SK-N-SH (cell line): ENCODE measurements around the gene DDX51. TPM values are rescaled to one million over a fixed set of nuclear protein-coding genes. Genes with fewer than 3 reads are reported as not detected.

Source experiments
- CTCF ChIA-PET: fragments of 300-600, 350-600 bp; formaldehyde crosslinking; extraction: SDS; loops from one replicate; lab custom pipeline; 2021; lab: Yijun Ruan, JAX
- POLR2A ChIA-PET: fragments of 350-600 bp; sonication (Branson Sonifier 250); formaldehyde crosslinking; extraction: SDS; loops from one replicate; lab custom pipeline; 2020; ENCODE audit warnings: antibody characterized with exemption, inconsistent platforms; lab: Yijun Ruan, JAX
- DNase-seq: peaks from one replicate; pipeline ENCODE4 v3.0.0; 2012
- H2AFZ ChIP-seq: fragments of 200-600 bp; sonication (generic); 2 replicates; pipeline ENCODE4 v1.8.1; 2016; ENCODE audit warnings: antibody characterized with exemption, mild to moderate bottlenecking, low read depth
- H3F3A ChIP-seq: fragments of 200-600 bp; sonication (generic); replicated peaks from 2 replicates; pipeline ENCODE3; 2016; ENCODE audit warnings: antibody characterized with exemption, mild to moderate bottlenecking; ENCODE audit not compliant: insufficient read depth
- H3K27ac ChIP-seq, 2 experiments: fragments of 200-500 bp in 1 of 2; fragments of 200-600 bp in 1 of 2; sonication (Bioruptor generic) in 1 of 2; sonication (generic), shearing (Covaris generic) in 1 of 2; 2 replicates each; pipeline versions ENCODE4 v1.5.1 to v1.6.1; 2014 to 2016; ENCODE audit warnings: low read depth in 2 of 2, inconsistent platforms in 1 of 2, low read length in 1 of 2, mild to moderate bottlenecking in 1 of 2, mixed read lengths in 1 of 2
- H3K27me3 ChIP-seq: fragments of 200-600 bp; sonication (generic), shearing (Covaris generic); 2 replicates; pipeline ENCODE4 v1.6.1; 2016; ENCODE audit warnings: mixed run types; ENCODE audit not compliant: insufficient read depth
- H3K36me3 ChIP-seq, 2 experiments: fragments of 200-500 bp in 1 of 2; fragments of 200-600 bp in 1 of 2; sonication (Bioruptor generic) in 1 of 2; sonication (generic) in 1 of 2; replicated peaks in 1 of 2; 2 replicates each; pipeline versions ENCODE3 to v1.5.1; 2014 to 2016; ENCODE audit warnings: low read length in 1 of 2, mild to moderate bottlenecking in 1 of 2; ENCODE audit not compliant: insufficient read depth in 2 of 2, control insufficient read depth in 1 of 2
- H3K4me1 ChIP-seq, 2 experiments: fragments of 200-500 bp in 1 of 2; fragments of 200-600 bp in 1 of 2; sonication (Bioruptor generic) in 1 of 2; sonication (generic), shearing (Covaris generic) in 1 of 2; 2 replicates each; pipeline versions ENCODE4 v1.5.1 to v1.6.1; 2014 to 2016; ENCODE audit warnings: low read depth in 1 of 2, low read length in 1 of 2, mixed run types in 1 of 2; ENCODE audit not compliant: insufficient read depth in 2 of 2, control insufficient read depth in 1 of 2
- H3K4me2 ChIP-seq: fragments of 200-600 bp; sonication (generic), shearing (Covaris generic); 2 replicates; pipeline ENCODE4 v1.6.1; 2017; ENCODE audit warnings: mixed run types
- H3K4me3 ChIP-seq, 2 experiments: fragments of 200-500 bp in 1 of 2; fragments of 200-600 bp in 1 of 2; sonication (Bioruptor generic) in 1 of 2; sonication (generic), shearing (Covaris generic) in 1 of 2; 2 replicates each; pipeline versions ENCODE4 v1.5.1 to v1.8.1; 2014 to 2016; ENCODE audit warnings: low read depth in 2 of 2, inconsistent platforms in 1 of 2, low read length in 1 of 2, mild to moderate bottlenecking in 1 of 2, mixed read lengths in 1 of 2, moderate library complexity in 1 of 2
- H3K79me2 ChIP-seq: fragments of 200-600 bp; sonication (generic); 2 replicates; pipeline ENCODE4 v1.8.1; 2017; ENCODE audit warnings: mild to moderate bottlenecking; ENCODE audit not compliant: insufficient read depth
- H3K9ac ChIP-seq: fragments of 200-600 bp; sonication (generic); 2 replicates; pipeline ENCODE4 v1.6.1; 2017; ENCODE audit warnings: mixed run types
- H3K9me2 ChIP-seq: fragments of 200-600 bp; sonication (generic); 2 replicates; pipeline ENCODE4 v1.6.1; 2017; ENCODE audit warnings: mixed run types
- H3K9me3 ChIP-seq: fragments of 200-600 bp; sonication (generic); 2 replicates; pipeline ENCODE4 v1.6.1; 2017; ENCODE audit warnings: mixed run types, mild to moderate bottlenecking, moderate library complexity
- H4K20me1 ChIP-seq: fragments of 200-600 bp; sonication (generic); 2 replicates; pipeline ENCODE4 v1.6.1; 2017; ENCODE audit warnings: mild to moderate bottlenecking, mixed run types; ENCODE audit not compliant: insufficient read depth
- ELF1 ChIP-seq: IDR thresholded peaks from 2 replicates; pipeline ENCODE4 v1.4.0; 2012
- EP300 ChIP-seq, 2 experiments: IDR thresholded peaks; 2 replicates each; pipeline versions ENCODE4 v1.4.0 to v1.6.1; 2012; ENCODE audit warnings: borderline replicate concordance in 1 of 2, low read depth in 1 of 2, low read length in 1 of 2
- EZH2phosphoT487 ChIP-seq: fragments of 200-600 bp; sonication (generic); IDR thresholded peaks from 2 replicates; pipeline ENCODE4 v1.6.1; 2017; ENCODE audit warnings: low read depth, mixed run types, mild to moderate bottlenecking, antibody characterized with exemption, moderate library complexity, borderline replicate concordance
- FOXJ3 ChIP-seq: sonication (generic); formaldehyde crosslinking; IDR thresholded peaks from 2 replicates; pipeline ENCODE4 v1.5.1; 2020; ENCODE audit warnings: mild to moderate bottlenecking, missing genetic modification reagents
- FOXM1 ChIP-seq: IDR thresholded peaks from 2 replicates; pipeline ENCODE4 v1.4.0; 2012; ENCODE audit warnings: low read depth, mild to moderate bottlenecking
- GABPA ChIP-seq: IDR thresholded peaks from 2 replicates; pipeline ENCODE4 v1.4.0; 2012; ENCODE audit warnings: low read depth, mild to moderate bottlenecking
- JUND ChIP-seq: IDR thresholded peaks from 2 replicates; pipeline ENCODE4 v1.4.0; 2012
- NFIC ChIP-seq: IDR thresholded peaks from 2 replicates; pipeline ENCODE4 v1.4.0; 2012; ENCODE audit warnings: borderline replicate concordance
- POLR2AphosphoS5 ChIP-seq: IDR thresholded peaks from 2 replicates; pipeline ENCODE4 v1.6.1; 2012; ENCODE audit warnings: low read depth, low read length
- RAD21 ChIP-seq: IDR thresholded peaks from 2 replicates; pipeline ENCODE4 v1.6.1; 2012; ENCODE audit warnings: mild to moderate bottlenecking, low read length
- RCOR1 ChIP-seq: fragments of 150-350 bp; IDR thresholded peaks from 2 replicates; pipeline ENCODE4 v1.6.1; 2017; ENCODE audit warnings: antibody characterized with exemption, low read length
- RFX5 ChIP-seq: IDR thresholded peaks from 2 replicates; pipeline ENCODE4 v1.6.1; 2012; ENCODE audit warnings: mild to moderate bottlenecking, improper control_type of control experiment, low read length
- SIN3A ChIP-seq: IDR thresholded peaks from 2 replicates; pipeline ENCODE4 v1.6.1; 2012; ENCODE audit warnings: low read depth, mild to moderate bottlenecking, low read length, moderate library complexity, borderline replicate concordance
- SMC3 ChIP-seq: IDR thresholded peaks from 2 replicates; pipeline ENCODE4 v1.6.1; 2012; ENCODE audit warnings: low read depth, low read length, improper control_type of control experiment
- TAF1 ChIP-seq: IDR thresholded peaks from 2 replicates; pipeline ENCODE4 v1.6.1; 2012; ENCODE audit warnings: low read depth, mild to moderate bottlenecking, low read length, moderate library complexity, borderline replicate concordance
- TCF12 ChIP-seq: IDR thresholded peaks from 2 replicates; pipeline ENCODE4 v1.4.0; 2012
- TEAD4 ChIP-seq: IDR thresholded peaks from 2 replicates; pipeline ENCODE4 v1.4.0; 2012; ENCODE audit warnings: mild to moderate bottlenecking, borderline replicate concordance; ENCODE audit not compliant: insufficient read depth
- YY1 ChIP-seq: IDR thresholded peaks from 2 replicates; pipeline ENCODE4 v1.4.0; 2012; ENCODE audit warnings: low read depth, mild to moderate bottlenecking
- WGBS: methylation state at CpG from one replicate; pipeline ENCODE4 v1.1.6; 2017; ENCODE audit warnings: low lambda C conversion rate; 5-methylcytosine and 5-hydroxymethylcytosine counted together
- polyA plus RNA-seq, 3 experiments: library from polyadenylated mRNA; depleted of rRNA; stranded (reverse); fragments of >200 nt; gene quantifications; 2 replicates each; pipeline ENCODE4 v1.2.3, GENCODE V29; 2012
- TF ChIP-seq, protein P1 (sequence below): IDR thresholded peaks from 2 replicates; pipeline ENCODE4; 2012
- TF ChIP-seq, protein P2 (sequence below): IDR thresholded peaks from 2 replicates; pipeline ENCODE4 v1.4.0; 2012; ENCODE audit warnings: low read depth, borderline replicate concordance
- TF ChIP-seq, protein P3 (sequence below): fragments of 150-350 bp; IDR thresholded peaks from 2 replicates; pipeline ENCODE4 v1.6.1; 2017; ENCODE audit warnings: antibody characterized with exemption, low read length, low read depth, borderline replicate concordance
- TF ChIP-seq, protein P4 (sequence below): IDR thresholded peaks from 2 replicates; pipeline ENCODE4 v1.4.0; 2012; ENCODE audit warnings: low read depth, borderline replicate concordance

DDX51 gene
- polyA plus RNA-seq, 1 of the 3 experiments (the other 2 are of a cell fraction), result 17.3 TPM

DNA sequence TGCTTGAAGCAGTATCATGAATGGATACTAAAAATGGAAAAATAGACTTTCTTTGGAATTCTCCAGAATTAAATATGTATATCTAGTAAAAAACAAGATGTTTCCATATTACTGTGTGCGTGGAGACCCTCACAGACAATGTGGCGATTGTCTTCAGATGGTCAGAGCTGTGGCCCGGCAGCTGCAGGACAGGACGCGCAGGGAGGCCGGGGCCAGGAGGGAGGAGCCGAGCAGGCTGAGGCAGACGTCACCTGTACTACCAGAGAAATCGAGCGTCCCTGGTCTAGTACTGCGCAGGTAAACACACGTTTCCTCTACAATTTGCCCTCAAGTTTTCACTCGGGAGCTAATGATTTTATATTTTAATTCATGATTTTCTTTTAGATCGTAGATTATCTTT is 22.8 kb downstream of the DDX51 start:
- H3F3A ChIP-seq, result no peaks in the 10 kb centered on the region
- CTCF ChIA-PET, result interaction anchor here (0.7 kb wide), 1 partner anchor 9 kb away, joined by 3 read pairs; no protein-coding TSS in a partner anchor
- WGBS, result 92% methylated on average over 14 of the region's 14 CpGs

DNA sequence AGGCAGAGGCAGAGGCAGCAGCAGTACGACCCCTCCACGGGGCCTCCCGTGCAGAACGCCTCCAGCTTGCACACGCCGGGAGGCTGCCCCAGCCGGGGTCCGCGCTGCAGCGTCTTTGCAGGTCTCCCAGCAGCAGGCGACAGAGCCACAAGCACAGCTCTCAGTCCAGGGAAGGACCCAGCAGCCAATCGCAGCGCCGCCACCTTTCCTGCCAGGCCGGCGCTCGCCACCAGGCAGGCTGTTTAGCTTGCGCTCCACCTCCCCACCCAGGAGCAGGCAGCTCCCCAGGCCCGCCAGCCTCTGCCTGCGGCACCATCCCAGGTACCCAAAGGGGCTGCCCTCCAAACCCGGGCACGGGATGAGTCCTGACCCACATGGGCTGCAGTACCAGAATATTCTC is 25.2 kb downstream of the DDX51 start:
- no peaks in the 10 kb centered on the region for H3K4me1 ChIP-seq
- no peak for DNase-seq
- H4K20me1 ChIP-seq, result no peaks in the 10 kb centered on the region
- H3K4me3 ChIP-seq, result no peak overlapping the region
- no peak overlapping the region for H3K4me2 ChIP-seq
- no peaks in the 10 kb centered on the region for H3K9me3 ChIP-seq
- no peaks in the 10 kb centered on the region for H3K79me2 ChIP-seq
- no peaks in the 10 kb centered on the region for H3F3A ChIP-seq
- POLR2A ChIA-PET, result no interaction called here
- WGBS, result 98% methylated on average over 11 of the region's 22 CpGs
- H3K27ac ChIP-seq, result no peak overlapping the region
- no peaks in the 10 kb centered on the region for H3K27me3 ChIP-seq
- TF ChIP-seq NFIC, result no peak
- TF ChIP-seq, protein P1, sequence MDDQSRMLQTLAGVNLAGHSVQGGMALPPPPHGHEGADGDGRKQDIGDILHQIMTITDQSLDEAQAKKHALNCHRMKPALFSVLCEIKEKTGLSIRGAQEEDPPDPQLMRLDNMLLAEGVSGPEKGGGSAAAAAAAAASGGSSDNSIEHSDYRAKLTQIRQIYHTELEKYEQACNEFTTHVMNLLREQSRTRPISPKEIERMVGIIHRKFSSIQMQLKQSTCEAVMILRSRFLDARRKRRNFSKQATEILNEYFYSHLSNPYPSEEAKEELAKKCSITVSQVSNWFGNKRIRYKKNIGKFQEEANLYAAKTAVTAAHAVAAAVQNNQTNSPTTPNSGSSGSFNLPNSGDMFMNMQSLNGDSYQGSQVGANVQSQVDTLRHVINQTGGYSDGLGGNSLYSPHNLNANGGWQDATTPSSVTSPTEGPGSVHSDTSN, result no peak
- TF ChIP-seq EZH2phosphoT487, result no peak
- TF ChIP-seq RAD21, result no peak
- no peak for TF ChIP-seq SMC3
- TF ChIP-seq ELF1, result no peak
- TF ChIP-seq RCOR1, result no peak
- TF ChIP-seq, protein P2, sequence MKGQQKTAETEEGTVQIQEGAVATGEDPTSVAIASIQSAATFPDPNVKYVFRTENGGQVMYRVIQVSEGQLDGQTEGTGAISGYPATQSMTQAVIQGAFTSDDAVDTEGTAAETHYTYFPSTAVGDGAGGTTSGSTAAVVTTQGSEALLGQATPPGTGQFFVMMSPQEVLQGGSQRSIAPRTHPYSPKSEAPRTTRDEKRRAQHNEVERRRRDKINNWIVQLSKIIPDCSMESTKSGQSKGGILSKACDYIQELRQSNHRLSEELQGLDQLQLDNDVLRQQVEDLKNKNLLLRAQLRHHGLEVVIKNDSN, result no peak
- TF ChIP-seq FOXJ3 (CRISPR knock-in tag), result no peak
- TF ChIP-seq, protein P3, sequence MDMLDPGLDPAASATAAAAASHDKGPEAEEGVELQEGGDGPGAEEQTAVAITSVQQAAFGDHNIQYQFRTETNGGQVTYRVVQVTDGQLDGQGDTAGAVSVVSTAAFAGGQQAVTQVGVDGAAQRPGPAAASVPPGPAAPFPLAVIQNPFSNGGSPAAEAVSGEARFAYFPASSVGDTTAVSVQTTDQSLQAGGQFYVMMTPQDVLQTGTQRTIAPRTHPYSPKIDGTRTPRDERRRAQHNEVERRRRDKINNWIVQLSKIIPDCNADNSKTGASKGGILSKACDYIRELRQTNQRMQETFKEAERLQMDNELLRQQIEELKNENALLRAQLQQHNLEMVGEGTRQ, result no peak
- TF ChIP-seq TEAD4, result no peak
- TF ChIP-seq JUND, result no peak
- no peak for TF ChIP-seq SIN3A
- TF ChIP-seq, protein P4, sequence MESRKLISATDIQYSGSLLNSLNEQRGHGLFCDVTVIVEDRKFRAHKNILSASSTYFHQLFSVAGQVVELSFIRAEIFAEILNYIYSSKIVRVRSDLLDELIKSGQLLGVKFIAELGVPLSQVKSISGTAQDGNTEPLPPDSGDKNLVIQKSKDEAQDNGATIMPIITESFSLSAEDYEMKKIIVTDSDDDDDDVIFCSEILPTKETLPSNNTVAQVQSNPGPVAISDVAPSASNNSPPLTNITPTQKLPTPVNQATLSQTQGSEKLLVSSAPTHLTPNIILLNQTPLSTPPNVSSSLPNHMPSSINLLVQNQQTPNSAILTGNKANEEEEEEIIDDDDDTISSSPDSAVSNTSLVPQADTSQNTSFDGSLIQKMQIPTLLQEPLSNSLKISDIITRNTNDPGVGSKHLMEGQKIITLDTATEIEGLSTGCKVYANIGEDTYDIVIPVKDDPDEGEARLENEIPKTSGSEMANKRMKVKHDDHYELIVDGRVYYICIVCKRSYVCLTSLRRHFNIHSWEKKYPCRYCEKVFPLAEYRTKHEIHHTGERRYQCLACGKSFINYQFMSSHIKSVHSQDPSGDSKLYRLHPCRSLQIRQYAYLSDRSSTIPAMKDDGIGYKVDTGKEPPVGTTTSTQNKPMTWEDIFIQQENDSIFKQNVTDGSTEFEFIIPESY, result no peak
- no peak for TF ChIP-seq RFX5
- TF ChIP-seq EP300 (IDR thresholded peaks at IDR 0.05; ENCODE audit: borderline replicate concordance in 1 of 2, low read depth in 1 of 2, low read length in 1 of 2), result no peak
- TF ChIP-seq YY1, result no peak
- no peak for TF ChIP-seq TAF1
- no peak for TF ChIP-seq POLR2AphosphoS5
- TF ChIP-seq FOXM1, result no peak
- no peaks in the 10 kb centered on the region for H3K9me2 ChIP-seq
- no peak overlapping the region for H3K9ac ChIP-seq
- CTCF ChIA-PET, result no interaction called here
- H3K36me3 ChIP-seq, result peaks cover 28 to 61% of the 10 kb centered on the region in 2 experiments
- no peak overlapping the region for H2AFZ ChIP-seq

More for the DNA sequence above, 22.8 kb downstream of the DDX51 start:
- Histone ChIP-seq H3K9ac (no peak overlapping the region), H3K4me3 (no peak overlapping the region), H2AFZ (no peak overlapping the region), H3K9me3 (no peaks in the 10 kb centered on the region), H3K79me2 (no peaks in the 10 kb centered on the region), H3K4me1 (no peaks in the 10 kb centered on the region), H3K36me3 (peaks cover 41 to 59% of the 10 kb centered on the region in 2 experiments), H3K27ac (no peak overlapping the region), H3K9me2 (no peaks in the 10 kb centered on the region), H4K20me1 (no peaks in the 10 kb centered on the region), H3K27me3 (no peaks in the 10 kb centered on the region), H3K4me2 (no peak overlapping the region)
- TF ChIP-seq POLR2AphosphoS5 (no peak), TCF12 (no peak), FOXJ3 (CRISPR knock-in tag) (no peak), YY1 (no peak), EZH2phosphoT487 (no peak), GABPA (no peak)
- POLR2A ChIA-PET, result no interaction called here
- no peak for DNase-seq
